GM20000 (cell line): Measurements from ENCODE around the gene MAPT.
"Not testable (repeated sequence)": the region's sequence is repeated elsewhere in the genome, so short reads cannot be mapped to it uniquely, and the experiment has no call there.

Experiments used
- DNase-seq: peaks from one replicate; pipeline ENCODE4 v3.0.0; 2012; ENCODE audit warnings: low spot score
- TF ChIP-seq, protein P1 (sequence below): IDR thresholded peaks from 2 replicates; pipeline ENCODE4 v1.5.1; 2012; ENCODE audit warnings: mild to moderate bottlenecking, control low read depth; ENCODE audit errors: extremely low read depth, missing control alignments

MAPT gene

DNA sequence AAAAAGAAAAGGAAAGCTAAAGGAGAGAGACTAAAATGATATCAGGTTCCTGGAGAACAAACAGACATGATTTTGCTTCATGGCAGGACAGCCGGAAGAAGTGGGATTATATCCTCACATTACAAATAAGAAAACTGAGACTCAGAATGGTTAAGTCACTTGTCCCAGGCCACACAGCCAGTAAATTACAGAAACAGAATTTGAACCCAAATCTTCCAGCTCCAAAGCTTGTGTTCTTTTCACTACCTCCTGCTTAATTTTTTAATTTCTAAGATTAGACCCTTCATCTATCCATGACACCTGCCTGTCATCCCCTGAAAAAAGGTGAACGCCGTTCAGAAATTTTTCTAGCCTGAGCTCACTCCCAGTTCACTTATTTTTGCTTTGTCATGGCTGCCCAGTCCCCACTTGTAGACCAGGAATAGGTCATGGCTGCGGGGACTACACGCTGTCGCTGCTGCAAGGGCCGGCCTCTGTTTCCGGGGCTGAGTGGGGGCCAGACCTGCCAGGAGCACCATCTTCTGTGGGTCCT is 36.1 kb downstream of the MAPT start:
- DNase-seq, result no peak
- TF ChIP-seq, protein P1, sequence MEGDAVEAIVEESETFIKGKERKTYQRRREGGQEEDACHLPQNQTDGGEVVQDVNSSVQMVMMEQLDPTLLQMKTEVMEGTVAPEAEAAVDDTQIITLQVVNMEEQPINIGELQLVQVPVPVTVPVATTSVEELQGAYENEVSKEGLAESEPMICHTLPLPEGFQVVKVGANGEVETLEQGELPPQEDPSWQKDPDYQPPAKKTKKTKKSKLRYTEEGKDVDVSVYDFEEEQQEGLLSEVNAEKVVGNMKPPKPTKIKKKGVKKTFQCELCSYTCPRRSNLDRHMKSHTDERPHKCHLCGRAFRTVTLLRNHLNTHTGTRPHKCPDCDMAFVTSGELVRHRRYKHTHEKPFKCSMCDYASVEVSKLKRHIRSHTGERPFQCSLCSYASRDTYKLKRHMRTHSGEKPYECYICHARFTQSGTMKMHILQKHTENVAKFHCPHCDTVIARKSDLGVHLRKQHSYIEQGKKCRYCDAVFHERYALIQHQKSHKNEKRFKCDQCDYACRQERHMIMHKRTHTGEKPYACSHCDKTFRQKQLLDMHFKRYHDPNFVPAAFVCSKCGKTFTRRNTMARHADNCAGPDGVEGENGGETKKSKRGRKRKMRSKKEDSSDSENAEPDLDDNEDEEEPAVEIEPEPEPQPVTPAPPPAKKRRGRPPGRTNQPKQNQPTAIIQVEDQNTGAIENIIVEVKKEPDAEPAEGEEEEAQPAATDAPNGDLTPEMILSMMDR, result no peak

DNA sequence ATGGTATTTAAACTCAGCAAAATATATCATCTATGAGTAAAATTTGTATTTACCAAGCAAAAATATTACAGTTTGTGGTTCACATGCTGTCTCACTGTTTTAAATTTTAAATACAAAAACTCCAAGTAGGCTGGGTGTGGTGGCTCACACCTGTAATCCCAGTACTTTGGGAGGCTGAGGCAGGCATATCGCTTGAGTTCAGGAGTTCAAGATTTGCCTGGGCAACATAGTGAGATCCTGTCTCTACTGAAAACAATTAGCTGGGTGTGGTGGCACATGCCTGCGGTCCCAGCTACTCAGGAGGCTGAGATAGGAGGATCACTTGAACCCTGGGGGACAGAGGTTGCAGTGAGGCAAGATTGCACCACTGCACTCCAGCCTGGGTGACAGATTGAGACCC is 37.3 kb downstream of the MAPT start:
- DNase-seq, result no peak
- TF ChIP-seq, protein P1, result no peak

DNA sequence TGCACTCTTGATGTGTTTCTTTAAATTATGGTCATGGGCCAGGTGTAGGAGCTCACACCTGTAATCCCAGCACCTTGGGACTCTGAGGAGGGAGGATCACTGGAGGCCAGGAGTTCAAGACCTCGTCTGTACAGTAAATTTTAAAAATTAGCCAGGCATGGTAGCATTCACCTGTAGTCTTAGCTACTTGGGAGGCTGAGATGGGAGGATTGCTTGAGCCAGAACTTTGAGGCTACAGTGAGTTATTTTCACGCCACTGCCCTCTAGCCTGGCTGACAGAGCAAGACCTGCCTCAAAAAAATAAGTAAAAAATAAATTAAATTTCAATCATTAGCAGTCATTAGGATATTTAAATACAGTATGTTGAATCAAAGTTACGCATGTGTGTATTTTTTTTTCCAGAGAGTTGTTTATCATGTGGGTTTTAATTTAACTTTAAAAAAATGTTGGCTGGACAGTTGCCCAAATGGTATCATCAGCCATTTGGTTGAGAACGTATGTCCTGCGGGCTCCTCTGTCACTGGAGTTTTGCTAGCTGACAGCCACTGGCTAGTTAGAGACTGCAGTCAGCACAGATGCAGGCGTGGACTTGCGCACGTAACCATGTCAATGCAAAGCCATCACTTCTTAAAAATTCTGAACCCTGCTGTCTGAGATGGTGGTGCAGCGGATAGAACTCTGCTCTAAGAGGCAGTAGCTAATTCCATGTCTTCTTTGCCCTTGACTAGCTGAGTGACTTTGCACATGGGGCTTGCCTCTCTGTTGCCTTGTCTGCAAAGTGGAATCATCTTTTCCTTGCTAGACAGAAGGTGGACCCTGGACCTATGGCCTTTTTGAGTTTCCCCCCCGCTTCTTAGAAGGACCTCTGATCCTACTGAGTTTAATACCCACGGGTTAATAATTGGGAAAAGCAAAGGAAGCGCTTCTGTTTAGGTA is 40.0 kb downstream of the MAPT start:
- DNase-seq, result no peak
- TF ChIP-seq, protein P1, result no peak

DNA sequence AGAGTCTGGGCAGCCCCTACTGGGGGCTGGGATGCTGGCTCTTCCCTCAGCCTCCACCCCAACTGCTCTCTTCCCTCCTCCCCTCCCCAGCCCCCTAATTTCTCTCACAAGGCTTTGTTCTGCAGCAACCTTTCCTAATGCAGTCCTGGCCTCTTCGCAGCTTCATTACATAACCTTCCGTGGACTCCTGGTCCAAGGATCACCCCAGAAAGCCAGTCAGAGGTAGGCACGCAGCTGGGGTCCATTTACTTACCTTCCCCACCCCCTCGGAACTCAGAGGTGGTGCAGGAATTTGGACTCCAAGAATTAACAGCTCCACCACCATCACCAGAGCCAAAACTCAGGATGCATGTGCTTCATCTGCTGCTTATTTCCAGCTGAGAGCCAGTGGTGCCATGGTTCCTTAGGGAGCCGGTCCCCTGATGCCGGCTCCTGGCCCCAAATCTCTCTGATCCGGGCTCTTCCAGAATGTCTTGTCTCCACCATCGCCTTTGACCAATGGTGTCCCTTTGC is 40.9 kb downstream of the MAPT start:
- TF ChIP-seq, protein P1, result no peak
- DNase-seq, result no peak

DNA sequence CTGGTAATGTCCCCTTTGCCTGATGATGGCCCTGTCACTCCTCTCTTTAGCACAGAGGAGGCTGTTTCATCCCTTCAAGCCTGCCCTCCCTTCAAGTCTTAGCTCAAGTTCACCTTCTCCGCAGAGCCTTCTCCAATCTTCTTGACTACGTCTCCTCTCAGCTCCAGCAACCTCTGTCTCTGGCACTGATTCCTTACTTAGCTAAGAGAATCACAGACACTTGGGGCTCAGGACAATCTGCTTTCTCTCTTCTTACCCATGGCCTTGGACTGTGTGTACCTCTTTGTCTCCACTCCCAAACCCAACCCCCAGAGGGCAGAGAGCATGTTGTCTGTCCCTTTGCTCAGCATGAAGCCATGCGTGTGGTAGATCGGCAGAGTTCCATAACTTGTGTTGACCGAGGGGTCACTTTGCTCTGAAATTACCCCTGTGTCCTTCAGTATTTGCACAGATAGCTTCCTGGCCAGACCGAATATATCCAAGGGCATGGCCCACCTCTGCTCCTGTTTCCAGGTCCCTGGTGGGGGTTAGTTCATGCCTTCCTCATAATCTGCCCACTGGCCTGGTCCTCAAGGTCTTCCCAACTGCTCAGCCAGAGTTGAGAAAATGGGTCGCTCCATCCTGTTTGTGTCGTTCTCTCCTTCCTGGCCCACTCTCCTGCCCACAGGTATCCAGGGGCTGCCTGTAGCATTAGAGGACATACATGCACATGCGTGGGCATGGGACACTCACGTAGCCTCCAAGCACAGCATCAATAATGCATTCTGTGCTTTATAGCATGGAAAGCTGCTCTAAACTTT is 41.6 kb downstream of the MAPT start:
- DNase-seq, result no peak
- TF ChIP-seq, protein P1, result no peak

DNA sequence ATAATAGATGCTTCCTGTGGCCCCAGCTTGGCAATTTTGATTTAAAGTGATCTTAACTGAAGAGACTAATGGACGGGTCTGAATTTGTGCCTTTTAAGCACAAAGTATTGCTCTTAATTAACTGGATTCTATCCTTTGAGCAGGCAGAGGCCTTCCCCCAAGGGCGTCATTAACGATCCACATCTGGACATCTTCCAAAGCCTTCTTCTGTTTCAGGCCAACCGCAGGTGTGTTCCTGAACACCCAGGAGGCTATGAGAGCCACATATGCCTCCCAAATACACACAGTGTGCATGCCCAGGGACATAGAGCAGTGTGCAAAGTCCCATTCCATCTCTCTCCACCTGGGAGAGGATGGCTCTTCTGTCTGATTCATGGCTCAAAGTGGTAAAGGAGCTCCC is 42.3 kb downstream of the MAPT start:
- DNase-seq, result no peak
- TF ChIP-seq, protein P1, result no peak

DNA sequence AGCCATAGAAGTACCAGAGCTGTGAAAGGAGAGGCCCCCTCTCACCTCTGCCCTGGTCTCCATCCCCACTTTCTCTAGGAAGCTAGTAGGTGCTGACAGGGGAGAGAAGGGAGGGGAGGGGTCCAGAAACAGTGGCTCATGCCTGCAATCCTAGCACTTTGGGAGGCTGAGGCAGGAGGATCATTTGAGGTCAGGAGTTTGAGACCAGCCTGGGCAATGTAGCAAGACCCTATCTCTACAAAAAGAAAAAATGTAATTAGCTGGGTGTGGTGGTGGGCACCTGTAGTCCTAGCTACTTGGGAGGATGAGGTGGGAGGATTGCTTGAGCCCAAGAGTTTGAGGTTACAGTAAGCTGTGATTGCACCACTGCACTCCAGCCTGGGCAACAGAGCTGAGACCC is 42.8 kb downstream of the MAPT start:
- DNase-seq, result not testable (repeated sequence)
